OCI-LY7 (cell line): ENCODE data around the gene FAM120A. TPM values are rescaled to one million over a fixed set of nuclear protein-coding genes. Genes with fewer than 3 reads are reported as not detected.

Experiments
- BruUV-seq: library from RNA; stranded (reverse); fragments of 400-500 nt; replicated peaks from 2 replicates; lab custom pipeline; 2021; lab: Mats Ljungman, UMichigan
- CTCF ChIA-PET: fragments of 300-600 bp; sonication (Branson Sonifier 250); formaldehyde crosslinking; loops from one replicate; lab custom pipeline; 2022; ENCODE audit warnings: antibody characterized with exemption; ENCODE audit not compliant: unreplicated experiment; lab: Charles Lee
- POLR2A ChIA-PET: fragments of 300-600 bp; sonication (Branson Sonifier 250); formaldehyde crosslinking; loops from one replicate; lab custom pipeline; 2022; ENCODE audit warnings: antibody characterized with exemption; lab: Charles Lee
- DNase-seq: peaks from one replicate; pipeline ENCODE4 v3.0.0-alpha.2; 2015; ENCODE audit warnings: low spot score
- H2AFZ ChIP-seq: fragments of 200-600 bp; sonication (generic), shearing (Covaris generic); 2 replicates; pipeline ENCODE4 v1.6.1; 2014; ENCODE audit warnings: mild to moderate bottlenecking, antibody characterized with exemption, low read length, moderate library complexity
- H3K27ac ChIP-seq: fragments of 200-600 bp; sonication (generic); 2 replicates; pipeline ENCODE4 v1.5.1; 2014; ENCODE audit warnings: mixed run types, low read depth, mild to moderate bottlenecking, moderate library complexity, low read length, inconsistent platforms; ENCODE audit not compliant: poor library complexity, severe bottlenecking
- H3K36me3 ChIP-seq: fragments of 200-600 bp; sonication (generic); 2 replicates; pipeline ENCODE4 v1.6.1; 2014; ENCODE audit warnings: mild to moderate bottlenecking, antibody characterized with exemption, low read length, moderate library complexity, mixed read lengths; ENCODE audit not compliant: insufficient read depth
- H3K4me1 ChIP-seq: fragments of 200-600 bp; sonication (generic); 2 replicates; pipeline ENCODE4 v1.5.1; 2014; ENCODE audit warnings: mild to moderate bottlenecking, low read length; ENCODE audit not compliant: insufficient read depth, poor library complexity, severe bottlenecking
- H3K4me2 ChIP-seq: fragments of 200-600 bp; sonication (generic); 2 replicates; pipeline ENCODE4 v1.6.1; 2014; ENCODE audit warnings: mild to moderate bottlenecking, low read length
- H3K4me3 ChIP-seq: fragments of 200-600 bp; sonication (generic); 2 replicates; pipeline ENCODE4 v1.5.1; 2014; ENCODE audit warnings: mild to moderate bottlenecking, low read depth, low read length; ENCODE audit not compliant: poor library complexity, severe bottlenecking
- H3K79me2 ChIP-seq: fragments of 200-600 bp; sonication (generic); 2 replicates; pipeline ENCODE4 v1.6.1; 2016; ENCODE audit warnings: low read depth, mild to moderate bottlenecking, low read length, moderate library complexity, mixed read lengths; ENCODE audit not compliant: insufficient read depth
- H3K9me2 ChIP-seq: fragments of 200-600 bp; sonication (generic); 2 replicates; pipeline ENCODE4 v1.6.1; 2016; ENCODE audit warnings: mild to moderate bottlenecking, low read length, mixed read lengths; ENCODE audit not compliant: insufficient read depth
- H3K9me3 ChIP-seq: fragments of 200-600 bp; sonication (generic); 2 replicates; pipeline ENCODE4 v1.6.1; 2014; ENCODE audit warnings: mild to moderate bottlenecking, mixed run types, low read length, mixed read lengths
- H4K20me1 ChIP-seq: fragments of 200-600 bp; sonication (generic); 2 replicates; pipeline ENCODE4 v1.6.1; 2014; ENCODE audit warnings: mild to moderate bottlenecking, antibody characterized with exemption, low read length, moderate library complexity, mixed read lengths; ENCODE audit not compliant: insufficient read depth
- CTCF ChIP-seq: fragments of 200-600 bp; sonication (generic); conservative IDR thresholded peaks from 2 replicates; pipeline ENCODE4 v1.5.1; 2014; ENCODE audit warnings: mild to moderate bottlenecking, antibody characterized with exemption, low read length, moderate library complexity, mixed read lengths
- EZH2phosphoT487 ChIP-seq: fragments of 200-600 bp; sonication (generic); IDR thresholded peaks from 2 replicates; pipeline ENCODE4 v1.6.1; 2018; ENCODE audit warnings: low read depth, borderline replicate concordance, mild to moderate bottlenecking, mixed run types, antibody characterized with exemption, low read length, moderate library complexity, mixed read lengths
- intact Hi-C: fragments of 100-400 bp; cut with micrococcal nuclease; formaldehyde crosslinking; loops from one replicate; pipeline ENCODE4 v1.10.0; 2022; ENCODE audit not compliant: unreplicated experiment
- total RNA-seq, 2 experiments: library from RNA; depleted of rRNA in 1 of 2; stranded (reverse); fragments of >200 nt in 1 of 2; shearing (Covaris generic) in 1 of 2; gene quantifications; 2 replicates each; pipeline ENCODE4 v1.2.3, GENCODE V29; 2014 to 2022

Gene FAM120A
- total RNA-seq, 2 experiments from 2014 or later, result 81.9 to 104 TPM

DNA sequence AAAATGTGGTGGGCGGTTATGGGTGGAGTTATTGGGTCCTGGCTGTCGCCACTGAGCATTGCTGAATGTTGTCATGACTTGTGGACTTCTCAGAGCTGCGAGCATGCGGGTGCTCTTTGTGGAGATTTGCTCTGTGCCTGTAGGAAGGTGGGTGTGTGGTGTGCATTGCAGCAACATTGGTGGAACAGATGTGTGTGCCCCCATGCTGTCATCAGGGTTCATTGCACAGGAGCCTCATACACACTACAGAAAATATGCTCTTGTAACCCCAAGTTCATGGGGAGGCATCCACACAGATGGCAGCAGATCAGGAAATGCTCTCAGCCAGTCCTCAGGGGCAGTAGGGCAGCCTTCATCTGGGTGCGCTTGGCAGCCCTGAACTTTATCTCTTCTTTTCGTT lies 69.0 kb downstream of the FAM120A start:
- Histone ChIP-seq H3K9me3 (no peaks in the 10 kb centered on the region), H3K9me2 (no peaks in the 10 kb centered on the region), H3K36me3 (peaks cover 87% of the 10 kb centered on the region), H3K4me3 (no peak overlapping the region), H2AFZ (no peak overlapping the region), H3K4me2 (no peak overlapping the region), H3K4me1 (no peaks in the 10 kb centered on the region), H4K20me1 (peaks cover 4% of the 10 kb centered on the region; the same call in 1 of the 2 replicates), H3K27ac (no peak overlapping the region), H3K79me2 (peaks cover 7% of the 10 kb centered on the region; the same call in 1 of the 2 replicates)
- TF ChIP-seq EZH2phosphoT487, result no peak
- TF ChIP-seq CTCF, result peak; percentile 52
- intact Hi-C loops, result no loop called here
- ChIA-PET CTCF (no interaction called here), POLR2A (no interaction called here)
- BruUV-seq, result no TSS peak
- peak; percentile 33 for DNase-seq

DNA sequence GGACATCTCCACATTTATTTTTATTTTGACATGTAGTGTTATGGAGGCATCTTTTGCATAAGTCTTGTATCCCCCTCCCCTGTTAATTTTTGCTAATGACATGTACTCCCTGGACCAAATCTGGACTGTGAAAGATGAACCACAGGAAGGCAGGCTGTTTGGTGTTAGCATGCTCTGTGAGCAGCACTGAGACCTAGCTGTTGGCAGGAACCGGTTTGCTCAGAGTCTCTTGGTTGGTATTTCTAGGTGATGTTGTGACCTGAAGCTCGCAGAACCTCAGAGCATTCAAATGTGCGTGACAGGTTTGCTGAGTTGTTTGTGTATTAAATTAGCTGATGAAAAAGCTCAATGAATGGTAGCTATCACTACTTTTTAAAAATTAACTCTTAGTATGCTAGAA lies 71.3 kb downstream of the FAM120A start:
- Histone ChIP-seq H3K27ac (no peak overlapping the region), H4K20me1 (peaks cover 4% of the 10 kb centered on the region; the same call in 1 of the 2 replicates), H3K4me3 (no peak overlapping the region), H3K4me1 (no peaks in the 10 kb centered on the region), H3K9me2 (no peaks in the 10 kb centered on the region), H3K79me2 (peaks cover 7% of the 10 kb centered on the region; the same call in 1 of the 2 replicates), H3K4me2 (no peak overlapping the region), H3K36me3 (peaks cover 94% of the 10 kb centered on the region), H2AFZ (no peak overlapping the region), H3K9me3 (no peaks in the 10 kb centered on the region)
- ChIA-PET CTCF (no interaction called here), POLR2A (no interaction called here)
- no peak for TF ChIP-seq EZH2phosphoT487
- intact Hi-C loops, result no loop called here
- no TSS peak for BruUV-seq
- DNase-seq, result no peak

- Histone ChIP-seq H3K9me2 (no peaks in the 10 kb centered on the region), H3K4me3 (no peak overlapping the region), H2AFZ (no peak overlapping the region), H3K79me2 (peaks cover 7% of the 10 kb centered on the region; the same call in 1 of the 2 replicates), H3K9me3 (no peaks in the 10 kb centered on the region), H3K4me2 (no peak overlapping the region), H3K4me1 (no peaks in the 10 kb centered on the region), H3K27ac (no peak overlapping the region), H3K36me3 (peaks cover 94% of the 10 kb centered on the region), H4K20me1 (peaks cover 4% of the 10 kb centered on the region; the same call in 1 of the 2 replicates)
- TF ChIP-seq CTCF (no peak), EZH2phosphoT487 (no peak)
- no TSS peak for BruUV-seq
- ChIA-PET POLR2A (no interaction called here), CTCF (no interaction called here)
- intact Hi-C loops, result no loop called here
- DNase-seq, result no peak
Measured at GRCh38 chr9:93523518-93524144, 72.1 kb downstream of the FAM120A start.
